Stimulated activated naive CD8-positive, alpha-beta T cell treated with anti-CD3 and anti-CD28 coated beads, Interleukin-15, amount 100 ng/mL, for 72 hours (primary cell): ENCODE data around the gene AFDN.
"Not testable (repeated sequence)": the region's sequence is repeated elsewhere in the genome, so short reads cannot be mapped to it uniquely, and the experiment has no call there.

ENCODE experiments used
- ATAC-seq: fragments of 150-1000 bp; cut with Tn5 transposase; 2 replicates; pipeline ENCODE4 v1.10.0; 2021; ENCODE audit warnings: mild to moderate bottlenecking, moderate library complexity
- DNase-seq, 2 donors: peaks; one replicate each; pipeline ENCODE4 v3.0.0; 2021 to 2022
- H3K27ac Mint-ChIP-seq, 2 donors: one replicate each; pipeline ENCODE4 v1.8.0; 2022; ENCODE audit warnings: mild to moderate bottlenecking in 2 of 2, mixed read lengths in 2 of 2, moderate library complexity in 2 of 2
- H3K27me3 Mint-ChIP-seq: one replicate; pipeline ENCODE4 v1.8.0; 2022; ENCODE audit warnings: mixed read lengths
- H3K4me1 Mint-ChIP-seq: one replicate; pipeline ENCODE4 v1.8.0; 2022; ENCODE audit warnings: mild to moderate bottlenecking, mixed read lengths
- H3K4me3 Mint-ChIP-seq, 2 donors: one replicate each; pipeline ENCODE4 v1.8.0; 2022; ENCODE audit warnings: mild to moderate bottlenecking in 2 of 2, mixed read lengths in 2 of 2, moderate library complexity in 1 of 2
- H3K9me3 Mint-ChIP-seq, 2 donors: one replicate each; pipeline ENCODE4 v1.8.0; 2022; ENCODE audit warnings: mixed read lengths in 2 of 2

Gene AFDN

GRCh38 chr6:167968091-167968490 lies 141.4 kb downstream of the AFDN start:
- no peak overlapping the region for H3K4me3 Mint-ChIP-seq
- no peaks in the 10 kb centered on the region for H3K9me3 Mint-ChIP-seq
- peak; percentile 10 to 35 for DNase-seq
- peaks cover 2% of the 10 kb centered on the region for H3K27me3 Mint-ChIP-seq
- ATAC-seq: peak; percentile 39
- H3K27ac Mint-ChIP-seq: no peak overlapping the region
- no peaks in the 10 kb centered on the region for H3K4me1 Mint-ChIP-seq

DNA sequence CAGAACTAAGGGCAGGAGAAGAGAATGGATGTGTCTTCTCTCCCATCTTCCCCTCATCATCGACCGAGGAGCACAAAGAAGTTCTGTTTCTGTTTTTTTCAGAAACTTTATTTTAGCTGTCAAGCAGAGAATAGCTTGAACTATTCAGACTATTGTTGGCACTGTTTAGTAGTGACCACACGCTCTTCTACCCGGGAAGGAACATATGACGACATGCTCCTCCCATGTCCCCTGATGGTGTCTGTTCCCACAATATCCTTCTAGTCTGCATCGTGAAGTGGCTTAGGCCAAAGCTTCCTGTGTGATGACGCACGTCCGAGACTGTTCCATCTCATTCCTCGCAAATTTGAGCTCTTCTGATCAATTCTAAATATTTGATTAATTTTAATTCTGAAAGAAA lies 143.5 kb downstream of the AFDN start:
- no peaks in the 10 kb centered on the region for H3K9me3 Mint-ChIP-seq
- peaks cover 9% of the 10 kb centered on the region for H3K27me3 Mint-ChIP-seq

DNA sequence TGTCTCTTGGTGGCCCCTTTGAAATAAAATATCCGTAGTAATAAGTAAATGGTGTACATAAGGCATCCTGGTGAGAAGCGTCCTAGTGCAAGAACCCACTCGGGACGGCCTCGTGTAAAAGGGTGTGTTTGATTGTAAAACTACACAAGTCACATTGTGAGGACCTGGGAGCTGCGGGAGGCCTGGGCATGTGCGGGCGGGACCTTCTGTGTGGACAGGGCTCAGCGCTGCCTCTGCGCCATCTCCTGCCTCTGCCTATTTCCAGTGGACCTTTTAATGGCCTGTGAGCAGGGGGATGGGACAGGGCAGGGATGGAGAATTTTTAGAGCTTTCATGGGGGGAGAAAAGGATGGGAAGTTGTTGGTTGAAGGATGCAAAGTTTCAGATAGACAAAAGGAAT lies 145.5 kb downstream of the AFDN start:
- H3K4me1 Mint-ChIP-seq: no peaks in the 10 kb centered on the region
- H3K4me3 Mint-ChIP-seq: no peak overlapping the region
- ATAC-seq (no peak), DNase-seq (no peak)
- H3K9me3 Mint-ChIP-seq: no peaks in the 10 kb centered on the region
- H3K27me3 Mint-ChIP-seq: peaks cover 9% of the 10 kb centered on the region
- H3K27ac Mint-ChIP-seq: no peak overlapping the region

More for the DNA sequence above, 143.5 kb downstream of the AFDN start:
- Mint-ChIP-seq H3K4me1 (no peaks in the 10 kb centered on the region), H3K27ac (no peak overlapping the region), H3K4me3 (no peak overlapping the region)
- ATAC-seq (no peak), DNase-seq (no peak)

GRCh38 chr6:167973148-167973885 lies 146.6 kb downstream of the AFDN start:
- peak overlapping the region in 1 of 2 donors; percentile 19 for H3K27ac Mint-ChIP-seq
- DNase-seq: no peak
- no peak overlapping the region for H3K4me3 Mint-ChIP-seq
- ATAC-seq: peak; percentile 12
- H3K27me3 Mint-ChIP-seq: peaks cover 9% of the 10 kb centered on the region
- H3K9me3 Mint-ChIP-seq: no peaks in the 10 kb centered on the region
- H3K4me1 Mint-ChIP-seq: no peaks in the 10 kb centered on the region

DNA sequence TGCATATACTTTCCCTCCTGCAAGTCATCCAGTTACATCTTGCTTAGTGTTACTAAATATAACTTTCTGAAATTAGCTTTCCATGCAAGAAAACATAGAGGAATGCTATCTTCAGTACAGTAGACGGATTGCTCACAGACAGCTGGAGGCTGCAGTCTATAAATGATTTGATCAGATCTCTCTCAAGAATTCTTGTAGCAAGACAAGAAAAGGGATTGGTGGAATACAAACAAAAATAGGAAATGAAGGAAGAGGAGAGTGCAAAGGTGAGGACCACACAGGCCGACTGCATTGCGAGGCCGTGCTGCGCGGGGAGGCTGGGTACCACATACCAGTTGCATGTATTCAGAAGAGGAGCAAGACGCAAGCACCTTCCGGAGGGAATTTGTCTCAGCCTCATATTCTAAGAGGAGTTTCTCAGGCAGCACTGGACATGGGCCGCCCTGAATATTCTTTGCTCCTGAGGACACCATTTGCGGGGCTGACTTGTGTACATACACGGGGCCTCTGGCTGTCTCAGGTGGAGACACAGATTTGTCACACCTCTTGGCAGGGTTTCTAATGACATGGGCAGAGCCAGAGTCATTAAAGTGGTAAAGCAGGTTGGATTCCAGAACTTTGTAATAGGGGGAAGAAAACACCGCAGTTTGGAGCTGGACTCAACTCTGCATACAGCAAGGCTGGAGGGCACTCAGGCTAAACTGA lies 148.1 kb downstream of the AFDN start:
- Mint-ChIP-seq H3K27me3 (peaks cover 9% of the 10 kb centered on the region), H3K4me1 (no peaks in the 10 kb centered on the region), H3K9me3 (no peaks in the 10 kb centered on the region), H3K4me3 (no peak overlapping the region), H3K27ac (peak overlapping the region in 1 of 2 donors; percentile 94)
- ATAC-seq: peak; percentile 30
- DNase-seq: no peak

DNA sequence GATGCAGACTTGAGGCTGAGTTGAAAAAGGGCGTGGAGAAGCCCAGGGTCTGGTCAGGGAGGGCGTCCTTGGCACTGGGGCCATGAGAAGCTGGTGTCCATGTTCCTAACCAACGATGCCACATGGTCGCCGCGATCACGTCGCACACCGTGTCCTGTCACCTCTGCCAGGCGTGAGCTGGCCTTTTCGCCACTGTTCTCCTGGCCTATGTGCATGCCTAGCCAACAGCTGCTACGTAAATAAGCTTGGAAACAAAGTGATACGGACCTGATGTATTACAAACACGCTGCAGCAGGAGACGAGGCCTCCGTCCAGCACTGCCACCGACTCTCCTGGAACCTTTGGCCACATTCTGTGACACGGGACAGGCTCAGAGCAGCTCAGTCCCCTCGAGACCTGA lies 148.7 kb downstream of the AFDN start:
- H3K27me3 Mint-ChIP-seq: peaks cover 9% of the 10 kb centered on the region
- no peaks in the 10 kb centered on the region for H3K9me3 Mint-ChIP-seq
- ATAC-seq: peak; percentile 11
- H3K27ac Mint-ChIP-seq: peak overlapping the region in 1 of 2 donors; percentile 94
- no peak for DNase-seq
- no peak overlapping the region for H3K4me3 Mint-ChIP-seq
- H3K4me1 Mint-ChIP-seq: no peaks in the 10 kb centered on the region

DNA sequence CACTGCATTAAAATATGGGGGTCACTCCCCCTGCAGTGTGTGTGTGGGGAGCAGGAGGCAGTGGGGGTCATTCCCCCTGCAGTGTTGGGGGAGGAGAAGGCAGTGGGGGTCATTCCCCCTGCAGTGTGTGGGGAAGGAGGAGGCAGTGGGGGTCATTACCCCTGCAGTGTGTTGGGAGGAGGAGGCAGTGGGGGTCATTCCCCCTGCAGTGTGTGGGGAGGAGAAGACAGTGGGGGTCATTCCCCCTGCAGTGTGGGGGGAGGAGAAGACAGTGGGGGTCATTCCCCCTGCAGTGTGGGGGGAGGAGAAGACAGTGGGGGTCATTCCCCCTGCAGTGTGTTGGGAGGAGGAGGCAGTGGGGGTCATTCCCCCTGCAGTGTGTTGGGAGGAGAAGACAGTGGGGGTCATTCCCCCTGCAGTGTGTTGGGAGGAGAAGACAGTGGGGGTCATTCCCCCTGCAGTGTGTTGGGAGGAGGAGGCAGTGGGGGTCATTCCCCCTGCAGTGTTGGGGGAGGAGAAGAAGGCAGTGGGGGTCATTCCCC lies 149.5 kb downstream of the AFDN start:
- ATAC-seq, H3K4me1 Mint-ChIP-seq, H3K9me3 Mint-ChIP-seq, DNase-seq, H3K27ac Mint-ChIP-seq, H3K27me3 Mint-ChIP-seq, H3K4me3 Mint-ChIP-seq: not testable (repeated sequence)

- Mint-ChIP-seq H3K27ac (no peak overlapping the region), H3K4me3 (no peak overlapping the region), H3K27me3 (peaks cover 12% of the 10 kb centered on the region), H3K4me1 (no peaks in the 10 kb centered on the region), H3K9me3 (no peaks in the 10 kb centered on the region)
- DNase-seq: no peak
- ATAC-seq: peak; percentile 44
These were observed 150.0 kb downstream of the AFDN start for GRCh38 chr6:167976708-167977107.

GRCh38 chr6:167977717-167978467 lies 151.2 kb downstream of the AFDN start:
- H3K27me3 Mint-ChIP-seq: peaks cover 18% of the 10 kb centered on the region
- no peak overlapping the region for H3K27ac Mint-ChIP-seq
- H3K4me3 Mint-ChIP-seq: no peak overlapping the region
- ATAC-seq (no peak), DNase-seq (no peak)
- H3K9me3 Mint-ChIP-seq: no peaks in the 10 kb centered on the region
- no peaks in the 10 kb centered on the region for H3K4me1 Mint-ChIP-seq

DNA sequence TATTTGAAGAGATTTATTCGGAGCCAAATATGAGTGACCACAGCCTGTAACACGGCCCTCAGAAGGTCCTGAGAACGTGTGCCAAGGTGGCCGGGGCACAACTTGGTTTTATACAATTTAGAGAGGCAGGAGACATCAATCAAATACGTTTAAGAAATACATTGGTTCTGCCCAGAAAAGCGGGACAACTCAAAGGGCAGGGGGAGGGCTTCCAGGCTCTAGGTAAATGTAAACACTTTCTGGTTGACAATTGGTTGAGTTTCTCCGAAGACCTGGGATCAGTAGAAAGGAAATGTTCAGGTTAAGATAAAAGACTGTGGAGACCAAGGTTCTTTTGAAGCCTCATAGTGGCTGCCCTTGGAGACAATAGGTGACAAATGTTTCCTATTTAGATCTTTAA lies 151.9 kb downstream of the AFDN start:
- no peak overlapping the region for H3K4me3 Mint-ChIP-seq
- H3K27me3 Mint-ChIP-seq: peaks cover 11% of the 10 kb centered on the region
- H3K27ac Mint-ChIP-seq: no peak overlapping the region
- H3K4me1 Mint-ChIP-seq: no peaks in the 10 kb centered on the region
- DNase-seq (no peak), ATAC-seq (no peak)
- H3K9me3 Mint-ChIP-seq: no peaks in the 10 kb centered on the region

DNA sequence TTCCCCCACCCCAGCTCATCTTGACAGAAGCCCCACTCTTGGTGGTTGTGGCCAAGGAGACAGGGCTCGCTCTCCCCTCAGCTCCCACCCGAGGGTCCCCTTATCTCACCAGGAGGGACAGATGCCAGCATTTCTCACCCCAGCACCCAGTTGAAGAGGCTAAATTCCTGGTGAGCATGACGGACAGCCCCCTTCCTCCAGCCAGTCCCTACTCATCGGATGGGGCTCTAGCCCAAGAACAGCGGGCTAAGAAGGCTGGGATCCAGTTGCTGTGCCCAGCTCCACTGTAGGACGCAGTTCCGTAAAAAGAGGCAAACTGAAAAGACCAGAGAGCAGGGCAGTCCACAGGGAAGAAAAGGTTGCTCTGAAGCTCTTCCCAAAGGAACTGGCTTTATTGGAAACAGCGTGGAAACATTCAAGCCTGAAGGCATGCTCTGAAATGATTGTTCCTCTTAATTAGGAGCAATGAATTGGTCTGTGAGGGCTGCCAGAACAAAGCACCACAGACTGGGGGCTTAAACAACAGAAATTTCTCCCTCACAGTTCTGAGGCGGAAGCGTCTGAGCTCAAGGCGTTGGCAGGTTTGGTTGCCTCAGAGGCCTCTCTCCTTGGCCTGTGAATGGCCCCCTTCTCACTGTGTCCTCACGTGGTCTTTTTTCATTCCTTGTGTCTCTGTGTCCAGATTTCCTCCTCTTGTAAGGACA lies 152.9 kb downstream of the AFDN start:
- Mint-ChIP-seq H3K4me3 (no peak overlapping the region), H3K27me3 (peaks cover 9% of the 10 kb centered on the region), H3K27ac (no peak overlapping the region), H3K9me3 (no peaks in the 10 kb centered on the region), H3K4me1 (no peaks in the 10 kb centered on the region)
- ATAC-seq (no peak), DNase-seq (no peak)

GRCh38 chr6:167980911-167981580 lies 154.3 kb downstream of the AFDN start:
- no peak overlapping the region for H3K27ac Mint-ChIP-seq
- no peak for DNase-seq
- H3K4me1 Mint-ChIP-seq: no peaks in the 10 kb centered on the region
- H3K9me3 Mint-ChIP-seq: no peaks in the 10 kb centered on the region
- no peak for ATAC-seq
- no peak overlapping the region for H3K4me3 Mint-ChIP-seq
- peaks cover 9% of the 10 kb centered on the region for H3K27me3 Mint-ChIP-seq

- DNase-seq (no peak), ATAC-seq (no peak)
- no peak overlapping the region for H3K27ac Mint-ChIP-seq
- H3K9me3 Mint-ChIP-seq: no peaks in the 10 kb centered on the region
- H3K4me1 Mint-ChIP-seq: no peaks in the 10 kb centered on the region
- H3K4me3 Mint-ChIP-seq: no peak overlapping the region
- peaks cover 9% of the 10 kb centered on the region for H3K27me3 Mint-ChIP-seq
These were observed 155.3 kb downstream of the AFDN start for GRCh38 chr6:167981916-167982462.

GRCh38 chr6:167984144-167984719 lies 157.5 kb downstream of the AFDN start:
- Mint-ChIP-seq H3K27me3 (peaks cover 9% of the 10 kb centered on the region), H3K4me1 (no peaks in the 10 kb centered on the region), H3K9me3 (no peaks in the 10 kb centered on the region), H3K4me3 (no peak overlapping the region), H3K27ac (no peak overlapping the region)
- DNase-seq (no peak), ATAC-seq (no peak)
